Measurements from ENCODE around the gene TMEM138. TPM values are rescaled to one million over a fixed set of nuclear protein-coding genes. Genes with fewer than 3 reads are reported as not detected.

The TMEM138 gene
- total RNA-seq, 1 donor from 2014 or later: 38.8 TPM

- Histone ChIP-seq H3K4me3 (ENCODE audit: low read depth, low read length) (no peak overlapping the region), H3K36me3 (ENCODE audit: control insufficient read depth, insufficient read depth, low read length) (peaks cover 3% of the 10 kb centered on the region), H3K27me3 (ENCODE audit: control insufficient read depth, insufficient read depth, low read length) (no peaks in the 10 kb centered on the region)
- no peak for TF ChIP-seq CTCF (IDR thresholded peaks at IDR 0.05; ENCODE audit: insufficient read depth, low read length, poor library complexity, severe bottlenecking)
- DNase-seq (ENCODE audit: low read depth): no peak
Measured at GRCh38 chr11:61350336-61350735, 11.8 kb upstream of the TMEM138 start.

- TF ChIP-seq CTCF (IDR thresholded peaks at IDR 0.05; ENCODE audit: insufficient read depth, low read length, poor library complexity, severe bottlenecking): no peak
- H3K36me3 ChIP-seq (ENCODE audit: control insufficient read depth, insufficient read depth, low read length): peaks cover 3% of the 10 kb centered on the region
- no peaks in the 10 kb centered on the region for H3K27me3 ChIP-seq (ENCODE audit: control insufficient read depth, insufficient read depth, low read length)
- no peak for DNase-seq (ENCODE audit: low read depth)
- H3K4me3 ChIP-seq (ENCODE audit: low read depth, low read length): no peak overlapping the region
Measured at GRCh38 chr11:61350803-61351202, 11.4 kb upstream of the TMEM138 start.

GRCh38 chr11:61352038-61352437 is 10.1 kb upstream of the TMEM138 start:
- H3K4me3 ChIP-seq (ENCODE audit: low read depth, low read length): no peak overlapping the region
- TF ChIP-seq CTCF (IDR thresholded peaks at IDR 0.05; ENCODE audit: insufficient read depth, low read length, poor library complexity, severe bottlenecking): no peak
- DNase-seq (ENCODE audit: low read depth): no peak
- peaks cover 3% of the 10 kb centered on the region for H3K36me3 ChIP-seq (ENCODE audit: control insufficient read depth, insufficient read depth, low read length)
- H3K27me3 ChIP-seq (ENCODE audit: control insufficient read depth, insufficient read depth, low read length): no peaks in the 10 kb centered on the region

- no peak for DNase-seq (ENCODE audit: low read depth)
- Histone ChIP-seq H3K36me3 (ENCODE audit: control insufficient read depth, insufficient read depth, low read length) (peaks cover 3% of the 10 kb centered on the region), H3K27me3 (ENCODE audit: control insufficient read depth, insufficient read depth, low read length) (no peaks in the 10 kb centered on the region), H3K4me3 (ENCODE audit: low read depth, low read length) (no peak overlapping the region)
- no peak for TF ChIP-seq CTCF (IDR thresholded peaks at IDR 0.05; ENCODE audit: insufficient read depth, low read length, poor library complexity, severe bottlenecking)
Measured at GRCh38 chr11:61353131-61354067, 8.8 kb upstream of the TMEM138 start.

GRCh38 chr11:61354208-61354607 is 8.0 kb upstream of the TMEM138 start:
- Histone ChIP-seq H3K36me3 (ENCODE audit: control insufficient read depth, insufficient read depth, low read length) (peaks cover 3% of the 10 kb centered on the region), H3K4me3 (ENCODE audit: low read depth, low read length) (no peak overlapping the region), H3K27me3 (ENCODE audit: control insufficient read depth, insufficient read depth, low read length) (no peaks in the 10 kb centered on the region)
- no peak for DNase-seq (ENCODE audit: low read depth)
- no peak for TF ChIP-seq CTCF (IDR thresholded peaks at IDR 0.05; ENCODE audit: insufficient read depth, low read length, poor library complexity, severe bottlenecking)
